DLD1 (cell line): ENCODE measurements around the gene CHAF1B.

Experiments used
- in situ Hi-C: cut with HindIII; loops from 2 replicates; pipeline ENCODE4 v1.10.0; 2017; ENCODE audit warnings: low sequenced_read_pairs

CHAF1B gene

DNA sequence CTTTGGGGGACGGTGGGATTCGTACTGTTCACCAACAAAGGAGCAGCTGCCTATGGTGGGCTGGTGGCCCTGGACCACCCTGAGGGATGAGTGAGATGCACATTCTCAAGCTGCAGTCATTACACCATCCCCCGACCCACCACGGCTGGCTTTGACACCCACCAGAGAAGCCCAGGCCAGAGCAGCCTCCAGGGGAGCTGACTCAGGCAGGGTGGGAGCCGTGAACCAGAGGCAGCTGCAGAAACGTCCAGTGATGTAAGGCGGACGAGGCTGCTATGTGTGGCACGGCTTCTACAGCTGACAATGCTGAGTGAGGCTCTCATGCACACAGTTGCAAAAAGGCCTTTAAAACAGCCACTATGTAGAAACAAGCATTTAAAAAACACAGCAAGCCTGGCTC lies 40.1 kb downstream of the CHAF1B start:
- in situ Hi-C loops = no loop called here

GRCh38 chr21:36427502-36427901 lies 42.3 kb downstream of the CHAF1B start:
- in situ Hi-C loops = no loop called here

DNA sequence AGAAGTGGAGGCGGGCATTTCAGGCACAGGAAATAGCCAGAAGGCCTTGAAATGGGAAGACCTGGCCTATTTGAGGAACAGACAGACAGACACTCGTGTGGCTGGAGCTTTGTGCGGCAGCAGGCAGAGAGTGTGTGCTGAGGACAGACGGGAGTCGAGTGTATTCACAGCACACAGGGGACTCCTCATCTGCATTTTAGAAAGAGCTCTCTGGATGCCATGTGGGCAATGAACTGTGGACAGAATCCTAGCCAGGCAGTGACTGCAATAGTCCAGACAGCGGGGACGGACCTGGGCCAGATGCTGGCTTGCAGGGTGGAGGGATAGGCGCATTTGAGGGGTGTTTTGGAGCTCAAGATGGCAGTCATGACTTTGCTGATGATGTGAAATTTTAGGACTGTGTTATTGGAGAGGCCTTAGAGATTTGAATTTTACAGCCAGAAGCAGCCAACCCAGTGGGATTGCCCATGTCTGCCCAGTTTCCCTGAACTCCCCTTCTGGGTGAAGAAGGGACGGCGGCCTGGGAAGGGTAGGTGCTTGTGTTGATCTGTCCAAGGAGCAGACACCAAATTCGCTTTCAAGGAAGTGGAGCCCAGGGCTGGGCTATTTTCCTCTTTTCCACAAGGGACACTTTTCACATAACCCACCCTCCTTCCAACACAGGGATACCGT lies 43.7 kb downstream of the CHAF1B start:
- in situ Hi-C loops = no loop called here

GRCh38 chr21:36429947-36430546 lies 44.9 kb downstream of the CHAF1B start:
- in situ Hi-C loops = no loop called here

- in situ Hi-C loops = no loop called here
Measured at GRCh38 chr21:36430841-36431240, 45.6 kb downstream of the CHAF1B start.

GRCh38 chr21:36431252-36431651 lies 46.1 kb downstream of the CHAF1B start:
- in situ Hi-C loops = no loop called here

GRCh38 chr21:36433059-36433709 lies 48.0 kb downstream of the CHAF1B start:
- in situ Hi-C loops = no loop called here

DNA sequence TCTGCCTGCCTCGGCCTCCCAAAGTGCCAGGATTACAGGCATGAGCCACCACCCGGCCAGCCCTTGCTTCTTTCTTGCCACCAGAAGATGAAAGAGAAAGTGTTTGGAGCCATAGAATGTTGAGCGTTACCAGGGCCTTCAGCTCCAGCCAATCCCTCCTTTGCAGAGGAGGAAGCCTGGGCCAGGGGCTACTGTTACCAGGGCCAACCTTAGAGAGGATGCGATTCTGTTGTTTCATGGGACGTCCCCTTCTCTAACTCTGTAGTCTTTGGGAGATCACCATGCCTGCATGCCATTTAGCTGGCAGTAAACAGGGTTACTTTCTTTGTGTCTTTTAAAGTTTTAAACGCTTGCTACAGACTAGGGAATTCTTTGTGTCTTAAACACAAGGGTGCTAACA lies 49.0 kb downstream of the CHAF1B start:
- in situ Hi-C loops = no loop called here

DNA sequence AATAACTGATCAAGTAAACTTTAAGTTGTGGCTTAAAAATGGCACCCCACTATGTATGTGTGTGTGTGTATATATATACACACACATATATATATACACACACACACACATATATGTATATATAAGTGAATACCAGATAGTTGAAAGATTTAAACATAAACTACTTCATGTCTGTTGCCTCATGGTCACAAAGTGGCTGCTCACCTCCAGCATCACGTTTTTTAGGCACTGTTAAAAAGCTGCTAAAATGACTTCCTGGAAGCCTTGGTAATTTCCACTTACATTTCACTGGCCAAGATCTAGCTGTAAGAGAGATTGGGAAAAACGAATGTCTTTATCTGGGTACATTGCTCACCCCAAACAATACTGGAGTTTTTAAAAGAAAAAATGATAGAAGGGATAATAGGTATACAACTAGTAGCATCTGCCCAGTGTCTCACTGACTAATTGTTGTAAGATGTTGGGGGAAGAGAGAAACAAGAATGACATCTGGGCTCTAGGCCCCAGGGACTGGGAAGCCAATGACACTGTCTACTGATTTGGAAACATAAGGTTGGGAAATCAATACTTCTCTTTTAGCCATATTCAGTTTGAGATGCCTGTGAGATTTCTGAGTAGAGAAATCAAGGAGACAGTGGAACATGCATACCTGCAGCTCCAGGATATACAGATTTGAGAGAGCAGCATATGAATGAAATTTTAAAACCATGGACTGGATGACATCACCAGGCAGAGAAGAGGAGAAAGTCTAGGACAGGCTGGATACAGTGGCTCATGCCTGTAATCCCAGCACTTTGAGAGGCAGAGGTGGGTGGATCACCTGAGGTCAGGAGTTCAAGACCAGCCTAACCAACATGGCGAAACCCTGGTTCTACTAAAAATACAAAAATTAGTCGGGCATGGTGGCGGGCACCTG lies 51.9 kb downstream of the CHAF1B start:
- in situ Hi-C loops = no loop called here

DNA sequence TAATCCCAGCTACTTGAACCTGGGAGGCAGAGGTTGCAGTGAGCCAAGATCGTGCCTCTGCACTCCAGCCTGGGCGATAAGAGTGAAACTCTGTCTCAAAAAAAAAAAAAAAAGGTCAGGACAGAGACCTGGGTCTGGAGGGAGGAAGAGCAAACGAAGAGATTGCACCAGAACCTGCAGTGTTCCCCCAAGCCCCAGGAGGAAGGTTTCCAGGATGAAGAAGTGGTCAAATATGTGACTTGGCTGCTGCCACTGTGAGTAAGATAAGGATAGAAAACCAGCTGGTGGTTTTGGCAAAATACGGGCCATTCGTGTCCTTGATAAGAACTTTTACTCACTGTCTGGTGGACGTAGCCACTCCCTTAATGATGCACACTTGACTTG lies 52.5 kb downstream of the CHAF1B start:
- in situ Hi-C loops = no loop called here

- in situ Hi-C loops = no loop called here
Measured at GRCh38 chr21:36441715-36442114, 56.5 kb downstream of the CHAF1B start.

DNA sequence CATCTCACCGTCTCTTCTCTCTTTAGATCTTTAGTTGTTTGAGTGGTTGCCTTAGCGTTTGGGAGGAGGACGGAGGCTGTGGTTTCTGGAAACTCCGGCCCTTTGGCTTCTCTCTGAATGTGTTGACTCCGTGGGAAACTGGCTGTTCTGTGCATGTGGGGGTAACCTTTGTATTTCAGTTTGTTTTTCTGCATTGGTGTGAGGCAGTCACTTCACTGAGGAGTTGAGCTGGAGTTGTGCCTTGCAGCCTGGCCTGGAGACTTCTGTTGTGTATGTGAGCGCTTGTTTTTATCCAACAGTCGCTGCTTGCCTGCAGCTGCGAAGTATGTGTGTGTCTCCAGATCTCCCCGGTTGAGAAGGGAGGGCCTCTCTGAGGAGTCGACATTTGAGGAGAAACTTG lies 61.1 kb downstream of the CHAF1B start:
- in situ Hi-C loops = no loop called here

- in situ Hi-C loops = no loop called here
Measured at GRCh38 chr21:36450511-36450910, 65.3 kb downstream of the CHAF1B start.

GRCh38 chr21:36451506-36451905 lies 66.3 kb downstream of the CHAF1B start:
- in situ Hi-C loops = no loop called here

DNA sequence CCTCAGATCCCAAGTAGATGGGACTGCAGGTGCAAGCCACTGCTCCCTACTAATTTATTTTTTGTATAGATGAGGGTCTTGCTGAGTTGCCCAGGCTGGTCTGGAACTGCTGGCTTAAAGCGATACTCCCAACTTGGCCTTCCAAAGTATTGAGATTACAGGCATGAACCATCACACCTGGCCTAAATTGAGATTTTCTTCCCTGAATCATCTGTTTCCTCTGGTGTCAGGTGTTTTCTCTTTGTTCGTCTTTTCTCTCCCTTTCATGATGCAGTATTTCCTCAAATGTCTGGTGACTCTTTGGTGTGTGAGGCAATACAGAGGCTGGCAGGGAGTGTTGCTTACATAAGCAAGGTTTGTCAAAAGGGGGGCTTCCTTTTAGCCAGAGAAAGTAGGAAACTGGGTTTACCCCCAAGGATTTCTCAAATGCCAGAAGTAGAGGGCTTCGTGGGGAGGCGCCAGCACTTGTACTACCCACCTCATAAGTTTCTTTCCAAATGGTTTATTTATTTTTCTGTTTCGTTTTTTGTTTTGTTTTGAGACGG lies 67.2 kb downstream of the CHAF1B start:
- in situ Hi-C loops = no loop called here

DNA sequence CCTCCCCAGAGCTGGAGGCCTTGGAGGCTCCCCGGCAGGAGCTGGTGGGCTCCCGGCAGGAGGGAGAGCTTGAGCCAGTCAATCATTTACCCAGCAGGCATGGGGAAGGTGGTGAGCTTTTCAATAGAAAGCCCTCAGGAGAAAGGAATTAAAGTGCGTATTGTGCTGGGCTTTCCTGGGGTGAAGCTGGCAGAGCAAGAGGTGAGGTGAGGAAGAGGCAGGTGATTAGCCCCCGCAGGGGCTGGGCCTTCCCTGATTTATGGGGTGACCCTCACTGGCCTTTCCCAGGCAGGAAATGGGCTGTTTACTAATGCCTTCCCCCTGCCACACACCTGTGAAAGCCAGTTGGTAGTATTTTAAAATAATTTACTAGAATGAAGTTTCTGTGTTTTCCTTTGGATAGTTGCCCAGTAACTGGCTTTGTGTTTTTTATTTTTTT lies 68.9 kb downstream of the CHAF1B start:
- in situ Hi-C loops = no loop called here

DNA sequence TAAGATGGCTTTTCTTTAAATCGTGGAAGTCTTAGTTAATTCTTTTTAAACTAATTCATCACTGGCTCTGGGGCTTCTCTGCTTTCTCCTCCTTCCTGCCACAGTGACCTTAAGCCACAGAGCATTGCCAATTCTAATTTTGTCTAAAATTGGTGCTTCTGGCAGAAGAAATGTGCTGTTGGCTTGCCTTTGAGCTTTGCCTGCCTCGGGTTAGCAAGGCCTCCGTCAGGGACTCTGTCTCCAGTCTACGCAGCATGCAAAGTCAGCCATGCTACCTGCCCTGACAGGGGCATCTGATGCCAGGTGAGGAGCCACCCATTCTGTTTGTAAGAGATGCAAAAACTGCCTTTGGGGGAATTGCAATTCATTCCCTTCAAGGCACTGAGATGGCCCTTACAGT lies 69.5 kb downstream of the CHAF1B start:
- in situ Hi-C loops = no loop called here

DNA sequence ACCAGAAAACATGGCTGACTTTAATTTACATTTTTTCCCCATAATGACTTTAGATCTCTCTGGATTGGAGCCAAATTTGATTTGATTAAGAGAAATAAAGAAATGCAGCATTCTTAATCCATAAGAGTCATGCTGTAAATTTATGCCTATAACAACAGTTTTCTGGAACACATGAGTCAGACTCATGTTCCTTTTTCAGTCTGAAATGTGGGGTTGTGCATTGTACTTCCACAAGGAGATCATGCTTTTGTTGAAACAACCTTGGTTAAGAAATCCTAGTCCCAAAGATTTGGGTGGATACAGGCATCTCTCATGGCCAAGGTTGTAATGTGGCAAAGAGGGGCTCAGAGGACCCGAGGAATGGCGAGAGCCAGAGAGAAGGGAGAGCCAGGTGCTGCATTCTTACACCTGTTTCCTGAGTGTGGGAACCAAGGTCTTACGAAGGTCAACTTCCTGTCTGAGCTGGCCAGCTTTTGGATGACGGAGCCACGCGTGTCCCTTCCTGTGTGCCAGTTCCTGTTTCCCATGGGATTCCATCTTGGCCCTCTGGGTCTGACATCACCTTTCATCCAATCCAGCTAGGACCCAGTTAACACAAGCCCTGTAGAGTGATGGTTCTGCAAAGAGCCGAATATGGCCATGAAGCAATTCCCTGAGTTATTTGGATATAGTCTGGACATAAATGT lies 71.7 kb downstream of the CHAF1B start:
- in situ Hi-C loops = no loop called here

DNA sequence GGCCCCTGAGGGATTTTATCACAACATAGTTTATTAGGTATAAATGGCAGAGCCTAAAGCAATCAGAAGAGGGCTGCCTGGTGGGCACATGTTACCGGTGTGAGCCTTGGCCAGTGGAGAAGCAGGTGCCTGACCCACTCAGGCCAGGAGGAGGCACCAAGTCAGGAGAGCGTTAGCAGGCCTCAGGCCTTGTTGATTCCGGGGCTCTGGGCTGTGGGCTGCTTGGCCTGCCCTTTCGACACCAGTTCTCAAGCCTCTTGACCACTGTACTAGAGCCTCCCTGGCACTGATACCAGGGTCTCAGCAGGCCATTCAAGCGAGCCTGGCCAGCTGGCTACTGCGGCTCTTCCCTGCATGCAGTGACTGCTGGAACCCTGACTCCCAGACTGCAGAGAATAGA lies 73.9 kb downstream of the CHAF1B start:
- in situ Hi-C loops = no loop called here

DNA sequence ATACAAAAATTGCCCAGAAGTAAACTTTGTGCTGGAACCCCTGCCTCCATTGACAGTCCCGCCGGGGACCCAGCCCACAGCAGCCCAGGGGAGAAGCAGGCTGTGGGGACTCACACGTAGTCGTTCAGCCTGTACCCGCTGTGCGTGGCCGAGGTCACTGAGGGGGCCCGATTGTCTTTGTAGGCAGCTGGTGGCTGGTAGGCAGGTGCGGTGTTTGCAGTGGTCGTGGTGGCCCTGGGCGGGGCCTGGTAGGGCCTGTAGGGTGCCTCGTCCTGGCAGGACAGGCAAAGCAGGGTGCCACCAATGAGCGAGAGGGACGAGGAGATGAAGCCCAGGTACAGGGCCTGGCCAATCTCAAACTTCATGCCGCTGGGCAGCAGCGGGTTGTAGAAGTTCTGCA lies 75.7 kb downstream of the CHAF1B start:
- in situ Hi-C loops = no loop called here
